Astrocyte (in vitro differentiated cells and primary cell): ENCODE data around the gene SPTLC3. TPM values are rescaled to one million over a fixed set of nuclear protein-coding genes. Genes with fewer than 3 reads are reported as not detected.

Experiments used
- DNase-seq: peaks from one replicate; pipeline ENCODE4 v3.0.0-alpha.2; 2010; ENCODE audit warnings: low read depth
- FAIRE-seq: peaks from 2 replicates; lab custom pipeline; 2011; peaks lifted over from hg19 to GRCh38; lab: Jason Lieb, UNC
- H2AFZ ChIP-seq: 2 replicates; pipeline ENCODE4 v1.6.0; 2012; ENCODE audit warnings: low read depth, low read length, inconsistent platforms
- H3K27ac ChIP-seq: 2 replicates; pipeline ENCODE4 v1.5.1; 2011; ENCODE audit warnings: low read depth, low read length, inconsistent platforms
- H3K27me3 ChIP-seq: 2 replicates; pipeline ENCODE4 v1.6.0; 2011; ENCODE audit warnings: low read length, inconsistent platforms; ENCODE audit not compliant: insufficient read depth
- H3K36me3 ChIP-seq: 2 replicates; pipeline ENCODE4 v1.5.1; 2011; ENCODE audit warnings: low read length, inconsistent platforms; ENCODE audit not compliant: insufficient read depth
- H3K4me1 ChIP-seq: 2 replicates; pipeline ENCODE4 v1.5.1; 2011; ENCODE audit warnings: low read length, inconsistent platforms; ENCODE audit not compliant: insufficient read depth
- H3K4me2 ChIP-seq: 2 replicates; pipeline ENCODE4 v1.6.0; 2012; ENCODE audit warnings: low read length, inconsistent platforms
- H3K4me3 ChIP-seq: 2 replicates; pipeline ENCODE4 v1.5.1; 2011; ENCODE audit warnings: low read depth, mild to moderate bottlenecking, low read length, inconsistent platforms; ENCODE audit not compliant: insufficient read depth
- H3K79me2 ChIP-seq: 2 replicates; pipeline ENCODE4 v1.6.0; 2012; ENCODE audit warnings: mild to moderate bottlenecking, low read length, inconsistent platforms; ENCODE audit not compliant: insufficient read depth
- H3K9ac ChIP-seq: 2 replicates; pipeline ENCODE4 v1.6.0; 2012; ENCODE audit warnings: mild to moderate bottlenecking, low read length, inconsistent platforms
- H3K9me3 ChIP-seq: 2 replicates; pipeline ENCODE4 v1.5.1; 2012; ENCODE audit warnings: low read depth, mild to moderate bottlenecking, low read length, inconsistent platforms; ENCODE audit not compliant: insufficient read depth
- H4K20me1 ChIP-seq: 2 replicates; pipeline ENCODE4 v1.6.0; 2012; ENCODE audit warnings: low read length, inconsistent platforms; ENCODE audit not compliant: insufficient read depth
- H3K27ac Mint-ChIP-seq: one replicate; pipeline ENCODE4 v1.8.0; 2021; ENCODE audit warnings: mild to moderate bottlenecking, mixed read lengths; ENCODE audit not compliant: unreplicated experiment
- H3K27me3 Mint-ChIP-seq: one replicate; pipeline ENCODE4 v1.8.0; 2021; ENCODE audit warnings: low read depth, mixed read lengths; ENCODE audit not compliant: unreplicated experiment
- H3K36me3 Mint-ChIP-seq: one replicate; pipeline ENCODE4 v1.8.0; 2021; ENCODE audit warnings: low read depth, mixed read lengths; ENCODE audit not compliant: unreplicated experiment
- H3K4me1 Mint-ChIP-seq: one replicate; pipeline ENCODE4 v1.8.0; 2021; ENCODE audit warnings: low read depth, mixed read lengths; ENCODE audit not compliant: unreplicated experiment
- H3K4me3 Mint-ChIP-seq: one replicate; pipeline ENCODE4 v1.8.0; 2021; ENCODE audit warnings: mild to moderate bottlenecking, moderate library complexity, mixed read lengths; ENCODE audit not compliant: unreplicated experiment
- H3K9me3 Mint-ChIP-seq: one replicate; pipeline ENCODE4 v1.8.0; 2021; ENCODE audit warnings: mild to moderate bottlenecking, mixed read lengths; ENCODE audit not compliant: unreplicated experiment
- EZH2 ChIP-seq: IDR thresholded peaks from 2 replicates; pipeline ENCODE4 v1.6.1; 2012; ENCODE audit warnings: mild to moderate bottlenecking, low read length, inconsistent platforms; ENCODE audit not compliant: insufficient read depth
- total RNA-seq: library from RNA; stranded (reverse); gene quantifications from 2 replicates; pipeline ENCODE4 v1.2.1, GENCODE V29; 2021
- TF ChIP-seq, protein P1 (sequence below): IDR thresholded peaks from 2 replicates; pipeline ENCODE4 v1.5.1; 2011; ENCODE audit warnings: low read depth, mild to moderate bottlenecking, inconsistent platforms, low read length, moderate library complexity; ENCODE audit not compliant: insufficient read depth

The SPTLC3 gene
- total RNA-seq, 1 donor from 2014 or later: 5.7 TPM

DNA sequence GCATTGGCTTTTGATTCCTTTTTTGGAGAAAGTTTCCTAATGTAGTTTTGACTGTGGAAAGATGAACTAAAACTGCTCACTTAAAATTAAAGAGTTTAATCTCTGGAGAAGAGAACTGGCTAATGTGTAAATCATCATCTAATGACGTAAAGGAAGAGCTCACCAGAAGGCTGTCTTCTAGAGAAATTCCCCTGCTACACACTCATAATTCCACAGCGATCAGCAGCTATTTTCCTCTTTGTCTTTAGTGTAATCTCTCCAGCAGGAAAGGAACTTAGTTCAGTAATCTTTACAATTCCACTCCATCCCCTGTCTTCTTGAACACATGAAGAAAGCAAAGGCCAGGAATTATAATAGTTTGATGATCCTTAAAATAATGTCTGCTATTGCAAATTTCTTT, 15.8 kb downstream of the SPTLC3 start:
- no peaks in the 10 kb centered on the region for H3K27me3 ChIP-seq
- Mint-ChIP-seq H3K4me1 (peaks cover 56% of the 10 kb centered on the region), H3K36me3 (no peaks in the 10 kb centered on the region), H3K4me3 (no peak overlapping the region), H3K27ac (peak overlapping the region; percentile 56), H3K27me3 (no peaks in the 10 kb centered on the region), H3K9me3 (peaks cover 12% of the 10 kb centered on the region)
- H3K4me2 ChIP-seq: no peak overlapping the region
- no peaks in the 10 kb centered on the region for H3K36me3 ChIP-seq
- no peak overlapping the region for H3K4me3 ChIP-seq
- peaks cover 29% of the 10 kb centered on the region for H3K4me1 ChIP-seq
- FAIRE-seq (no peak), DNase-seq (no peak)
- H4K20me1 ChIP-seq: no peaks in the 10 kb centered on the region
- no peaks in the 10 kb centered on the region for H3K79me2 ChIP-seq
- no peak overlapping the region for H3K9ac ChIP-seq
- no peak overlapping the region for H2AFZ ChIP-seq
- no peak for TF ChIP-seq EZH2
- TF ChIP-seq, protein P1, sequence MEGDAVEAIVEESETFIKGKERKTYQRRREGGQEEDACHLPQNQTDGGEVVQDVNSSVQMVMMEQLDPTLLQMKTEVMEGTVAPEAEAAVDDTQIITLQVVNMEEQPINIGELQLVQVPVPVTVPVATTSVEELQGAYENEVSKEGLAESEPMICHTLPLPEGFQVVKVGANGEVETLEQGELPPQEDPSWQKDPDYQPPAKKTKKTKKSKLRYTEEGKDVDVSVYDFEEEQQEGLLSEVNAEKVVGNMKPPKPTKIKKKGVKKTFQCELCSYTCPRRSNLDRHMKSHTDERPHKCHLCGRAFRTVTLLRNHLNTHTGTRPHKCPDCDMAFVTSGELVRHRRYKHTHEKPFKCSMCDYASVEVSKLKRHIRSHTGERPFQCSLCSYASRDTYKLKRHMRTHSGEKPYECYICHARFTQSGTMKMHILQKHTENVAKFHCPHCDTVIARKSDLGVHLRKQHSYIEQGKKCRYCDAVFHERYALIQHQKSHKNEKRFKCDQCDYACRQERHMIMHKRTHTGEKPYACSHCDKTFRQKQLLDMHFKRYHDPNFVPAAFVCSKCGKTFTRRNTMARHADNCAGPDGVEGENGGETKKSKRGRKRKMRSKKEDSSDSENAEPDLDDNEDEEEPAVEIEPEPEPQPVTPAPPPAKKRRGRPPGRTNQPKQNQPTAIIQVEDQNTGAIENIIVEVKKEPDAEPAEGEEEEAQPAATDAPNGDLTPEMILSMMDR: no peak
- H3K27ac ChIP-seq: no peak overlapping the region
- peaks cover 10% of the 10 kb centered on the region for H3K9me3 ChIP-seq

DNA sequence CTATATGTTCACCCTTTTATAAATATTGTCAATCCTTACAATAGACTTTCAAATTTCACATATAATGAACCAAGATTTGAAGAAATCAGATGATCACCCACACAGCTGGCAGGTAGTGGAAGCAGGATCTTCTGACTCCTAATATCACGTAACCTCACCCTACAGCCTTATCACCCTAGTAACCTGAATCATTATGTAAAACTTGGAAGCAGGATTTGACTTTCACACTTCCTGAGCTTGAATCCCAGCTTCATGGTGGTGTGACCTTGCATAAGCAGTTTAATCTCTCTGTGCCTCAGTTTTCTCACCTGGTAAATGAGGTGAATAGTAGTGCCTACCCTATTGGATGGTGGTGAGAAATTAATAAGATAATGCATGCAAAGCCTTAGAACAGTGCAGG, 16.4 kb downstream of the SPTLC3 start:
- H3K4me3 Mint-ChIP-seq: no peak overlapping the region
- H3K36me3 ChIP-seq: no peaks in the 10 kb centered on the region
- H3K9ac ChIP-seq: no peak overlapping the region
- peaks cover 61% of the 10 kb centered on the region for H3K4me1 Mint-ChIP-seq
- peaks cover 12% of the 10 kb centered on the region for H3K9me3 Mint-ChIP-seq
- no peaks in the 10 kb centered on the region for H4K20me1 ChIP-seq
- H3K9me3 ChIP-seq: peaks cover 10% of the 10 kb centered on the region
- DNase-seq: no peak
- H3K4me3 ChIP-seq: no peak overlapping the region
- no peak overlapping the region for H2AFZ ChIP-seq
- H3K4me2 ChIP-seq: no peak overlapping the region
- no peak for FAIRE-seq
- H3K27ac ChIP-seq: no peak overlapping the region
- H3K79me2 ChIP-seq: no peaks in the 10 kb centered on the region
- no peak overlapping the region for H3K27ac Mint-ChIP-seq
- TF ChIP-seq EZH2: no peak
- TF ChIP-seq, protein P1: no peak
- peaks cover 34% of the 10 kb centered on the region for H3K4me1 ChIP-seq
- no peaks in the 10 kb centered on the region for H3K27me3 ChIP-seq
- H3K27me3 Mint-ChIP-seq: no peaks in the 10 kb centered on the region
- no peaks in the 10 kb centered on the region for H3K36me3 Mint-ChIP-seq

DNA sequence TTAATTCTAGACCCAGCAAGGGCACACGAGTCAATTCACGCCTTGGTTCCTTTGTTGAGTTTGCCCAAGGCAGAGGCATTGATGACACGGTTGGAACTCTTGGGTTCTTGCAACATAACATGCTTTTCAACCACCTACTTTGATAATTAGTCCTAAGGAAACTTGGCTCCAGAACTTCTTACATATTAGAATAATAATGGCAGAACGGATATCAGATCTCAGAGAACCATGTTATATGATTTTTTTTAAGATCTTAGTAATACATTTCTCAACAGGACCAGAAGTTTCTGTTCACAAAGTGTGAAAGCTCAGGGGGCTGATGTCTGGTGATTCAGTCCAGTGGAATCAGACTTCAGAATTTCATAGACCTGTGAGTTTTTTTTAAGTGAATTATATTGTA, 19.2 kb downstream of the SPTLC3 start:
- Histone ChIP-seq H3K27ac (peak overlapping the region; percentile 11), H3K9ac (no peak overlapping the region), H3K79me2 (no peaks in the 10 kb centered on the region), H3K4me3 (no peak overlapping the region), H3K36me3 (no peaks in the 10 kb centered on the region), H2AFZ (no peak overlapping the region), H3K4me2 (peak overlapping the region; percentile 20), H4K20me1 (no peaks in the 10 kb centered on the region), H3K9me3 (no peaks in the 10 kb centered on the region), H3K27me3 (no peaks in the 10 kb centered on the region), H3K4me1 (peaks cover 32% of the 10 kb centered on the region)
- Mint-ChIP-seq H3K27me3 (no peaks in the 10 kb centered on the region), H3K9me3 (no peaks in the 10 kb centered on the region), H3K4me3 (no peak overlapping the region), H3K4me1 (peaks cover 55% of the 10 kb centered on the region), H3K36me3 (no peaks in the 10 kb centered on the region), H3K27ac (peak overlapping the region; percentile 23)
- FAIRE-seq (peak; percentile 20), DNase-seq (peak; percentile 59)
- no peak for TF ChIP-seq EZH2
- TF ChIP-seq, protein P1: no peak
